ENCODE results near the gene ZNF688. TPM values are rescaled to one million over a fixed set of nuclear protein-coding genes. Genes with fewer than 3 reads are reported as not detected.
"Not testable (repeated sequence)": the region's sequence is repeated elsewhere in the genome, so short reads cannot be mapped to it uniquely, and the experiment has no call there.

Gene ZNF688
- total RNA-seq, 1 donor from 2014 or later, result 10.0 TPM

DNA sequence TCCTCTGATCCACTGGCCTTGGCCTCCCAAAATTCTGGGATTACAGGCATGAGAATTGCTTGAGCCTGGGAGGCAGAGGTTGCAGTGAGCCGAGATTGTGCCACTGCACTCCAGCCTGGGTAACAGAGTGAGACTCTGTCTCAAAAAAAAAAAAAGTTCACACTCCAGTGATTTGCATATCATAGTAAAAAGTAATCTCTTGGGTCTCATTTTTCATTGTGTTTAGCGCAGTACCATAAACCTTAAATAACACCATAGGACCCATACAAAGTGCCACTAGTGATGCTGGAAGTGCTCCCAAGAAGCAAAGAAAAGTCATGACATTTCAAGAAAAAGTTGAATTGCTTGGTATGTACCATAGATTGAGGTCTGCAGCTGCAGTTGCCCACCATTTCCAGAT lies 18.1 kb upstream of the ZNF688 start:
- ATAC-seq; DNase-seq; intact Hi-C loops (cut with micrococcal nuclease): not testable (repeated sequence)

DNA sequence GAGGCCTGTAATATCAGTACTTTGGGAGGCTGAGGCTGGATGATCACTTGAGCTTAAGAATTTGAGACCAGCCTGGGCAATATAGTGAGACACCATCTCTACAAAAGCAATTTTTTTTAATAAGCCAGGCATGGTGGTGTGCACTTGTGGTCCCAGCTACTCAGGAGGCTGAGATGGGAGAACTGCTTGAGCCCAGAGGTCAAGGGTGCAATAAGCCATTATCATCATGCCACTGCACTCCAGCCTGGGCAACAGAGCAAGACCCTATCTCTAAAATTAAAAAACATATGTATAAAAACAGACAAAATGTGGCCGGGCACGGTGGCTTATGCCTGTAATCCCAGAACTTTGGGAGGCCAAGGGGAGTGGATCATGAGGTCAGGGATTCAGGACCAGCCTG lies 17.1 kb upstream of the ZNF688 start:
- no peak for ATAC-seq
- intact Hi-C loops (cut with micrococcal nuclease), result no loop called here
- no peak for DNase-seq

DNA sequence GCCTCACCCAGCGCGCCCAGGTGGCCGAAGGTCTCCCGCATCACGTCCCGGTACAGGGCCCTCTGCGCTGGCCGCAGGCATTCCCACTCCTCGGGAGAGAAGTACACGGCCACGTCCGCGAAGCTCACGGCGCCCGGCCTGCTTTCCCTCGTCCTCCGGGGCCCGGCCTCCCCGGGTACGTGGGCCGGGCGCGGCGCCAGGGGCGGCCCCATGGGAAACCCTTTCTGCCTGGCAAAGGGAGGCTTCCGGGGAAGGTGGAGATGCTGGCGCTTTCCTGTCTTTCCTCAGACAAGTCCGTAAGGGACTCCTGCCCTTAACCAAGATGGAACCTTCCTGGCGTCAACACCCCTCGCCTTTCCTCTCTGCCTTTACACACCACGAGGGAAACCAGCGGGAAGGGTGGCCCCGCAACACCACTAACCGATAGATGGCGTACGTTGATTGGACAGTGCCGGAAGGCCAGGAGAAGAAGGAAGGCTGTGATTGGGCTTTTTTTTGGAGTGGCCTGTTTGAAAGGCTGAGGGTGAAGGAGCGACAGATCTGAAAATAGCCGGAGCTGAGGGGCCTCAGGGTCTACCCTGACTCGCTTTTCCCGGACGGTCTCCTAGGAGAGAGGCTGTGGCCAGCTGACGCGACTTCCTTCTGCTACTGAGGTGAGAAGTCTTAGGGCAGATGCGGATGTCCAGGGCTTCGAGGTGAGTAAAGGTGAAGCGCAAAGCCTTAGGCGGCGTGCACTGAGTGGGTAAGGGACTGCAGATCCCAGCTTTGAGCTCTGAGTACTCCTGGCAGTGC lies 14.1 kb upstream of the ZNF688 start, which contains the start of gene ZNF785:
ZNF785 (minus strand) TSS at position 298 of the 792 bp plus-strand sequence; CDS start at position 212, 86 bp downstream.
- DNase-seq (peak; percentile 94), ATAC-seq (peak; percentile 99)
- intact Hi-C loops (cut with micrococcal nuclease), result no loop called here

DNA sequence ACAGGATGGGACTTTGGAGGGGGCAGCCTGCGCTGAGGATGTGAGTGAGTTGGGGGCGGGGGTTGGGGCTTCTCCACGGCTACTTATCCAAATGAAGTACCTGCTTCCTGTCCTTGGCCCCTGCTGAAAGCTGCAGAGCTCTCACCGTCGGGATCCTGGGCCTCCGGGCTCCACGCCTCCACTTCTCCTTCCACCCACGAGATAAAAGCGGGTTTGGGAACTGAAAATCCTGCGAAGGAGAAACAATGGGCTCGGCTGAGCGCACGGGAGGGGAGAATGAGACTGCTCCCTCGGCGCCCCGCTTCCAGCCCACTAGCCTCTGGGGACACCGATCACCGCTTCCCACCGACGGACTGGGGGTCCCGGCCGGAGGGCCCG lies 13.5 kb upstream of the ZNF688 start:
- intact Hi-C loops (cut with micrococcal nuclease), result no loop called here
- no peak for DNase-seq
- no peak for ATAC-seq

DNA sequence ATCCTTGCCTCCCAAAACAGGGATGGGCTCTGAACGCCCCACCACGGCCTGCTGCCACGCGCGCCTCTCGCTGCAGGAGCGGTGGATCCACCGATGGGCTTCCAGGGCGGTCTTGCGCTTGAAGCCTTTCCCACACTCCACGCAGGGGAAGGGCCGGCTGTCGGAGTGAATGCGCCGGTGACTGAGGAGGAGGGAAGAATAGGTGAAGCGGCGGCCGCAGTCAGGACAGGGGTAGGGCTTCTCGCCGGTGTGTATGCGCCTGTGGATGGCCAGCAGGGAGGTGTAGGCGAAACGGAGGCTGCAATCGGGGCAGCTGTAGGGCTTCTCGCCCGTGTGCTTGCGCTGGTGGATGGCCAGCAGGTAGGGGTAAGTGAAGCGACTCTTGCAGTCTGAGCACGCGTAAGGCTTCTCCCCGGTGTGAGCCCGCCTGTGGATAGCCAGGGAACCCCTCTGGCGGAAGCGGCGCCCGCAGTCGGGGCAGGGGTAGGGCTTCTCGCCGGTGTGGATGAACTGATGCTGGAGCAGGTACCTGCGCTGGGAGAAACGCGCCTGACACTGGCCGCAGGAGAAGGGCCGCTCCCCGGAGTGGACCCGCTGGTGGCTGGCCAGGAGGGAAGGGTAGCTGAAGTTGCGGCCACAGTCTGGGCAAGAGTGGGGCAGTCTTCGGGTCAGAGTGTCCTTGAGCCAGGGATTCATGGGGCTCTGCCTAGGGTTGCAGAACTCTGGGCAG lies 11.3 kb upstream of the ZNF688 start:
- intact Hi-C loops (cut with micrococcal nuclease), result no loop called here
- ATAC-seq (no peak), DNase-seq (no peak)

DNA sequence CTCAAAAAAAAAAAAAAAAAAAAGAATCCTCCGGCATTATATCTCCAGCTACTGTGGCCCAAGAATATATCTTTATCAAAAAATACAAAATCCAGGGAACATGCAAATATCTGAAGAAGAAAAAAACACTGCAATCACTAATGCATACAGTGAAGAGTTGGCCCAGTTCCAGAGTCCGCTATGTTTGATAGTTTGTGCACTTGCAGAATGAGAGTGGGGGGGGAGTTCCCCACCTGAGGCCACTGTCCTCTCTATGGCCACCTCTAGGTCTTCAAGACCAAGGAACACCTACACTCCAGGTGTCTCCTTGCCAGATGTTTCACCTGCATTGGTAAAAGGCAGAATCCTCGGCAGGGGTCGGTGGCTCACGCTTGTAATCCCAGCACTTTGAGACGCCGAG lies 9.9 kb upstream of the ZNF688 start:
- ATAC-seq, result no peak
- intact Hi-C loops (cut with micrococcal nuclease), result no loop called here
- DNase-seq, result no peak

DNA sequence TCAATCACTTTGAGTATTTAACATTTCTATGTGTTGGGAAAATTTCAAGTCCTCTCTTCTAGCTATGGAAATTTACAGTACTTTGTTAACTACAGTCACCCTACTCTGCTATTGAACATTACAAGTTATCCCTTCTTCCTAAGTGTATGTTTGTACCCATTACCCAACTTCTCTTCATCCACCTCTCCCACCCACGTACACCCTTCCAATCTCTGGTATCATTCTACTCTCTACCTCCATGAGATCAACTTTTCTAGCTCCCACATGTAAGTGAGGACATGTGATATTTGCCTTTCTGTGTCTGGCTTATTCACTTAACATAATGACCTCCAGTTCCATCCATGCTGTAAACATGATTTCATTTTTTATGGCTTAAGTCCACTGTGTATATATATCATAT lies 3.2 kb upstream of the ZNF688 start:
- DNase-seq (no peak), ATAC-seq (no peak)
- intact Hi-C loops (cut with micrococcal nuclease), result no loop called here

DNA sequence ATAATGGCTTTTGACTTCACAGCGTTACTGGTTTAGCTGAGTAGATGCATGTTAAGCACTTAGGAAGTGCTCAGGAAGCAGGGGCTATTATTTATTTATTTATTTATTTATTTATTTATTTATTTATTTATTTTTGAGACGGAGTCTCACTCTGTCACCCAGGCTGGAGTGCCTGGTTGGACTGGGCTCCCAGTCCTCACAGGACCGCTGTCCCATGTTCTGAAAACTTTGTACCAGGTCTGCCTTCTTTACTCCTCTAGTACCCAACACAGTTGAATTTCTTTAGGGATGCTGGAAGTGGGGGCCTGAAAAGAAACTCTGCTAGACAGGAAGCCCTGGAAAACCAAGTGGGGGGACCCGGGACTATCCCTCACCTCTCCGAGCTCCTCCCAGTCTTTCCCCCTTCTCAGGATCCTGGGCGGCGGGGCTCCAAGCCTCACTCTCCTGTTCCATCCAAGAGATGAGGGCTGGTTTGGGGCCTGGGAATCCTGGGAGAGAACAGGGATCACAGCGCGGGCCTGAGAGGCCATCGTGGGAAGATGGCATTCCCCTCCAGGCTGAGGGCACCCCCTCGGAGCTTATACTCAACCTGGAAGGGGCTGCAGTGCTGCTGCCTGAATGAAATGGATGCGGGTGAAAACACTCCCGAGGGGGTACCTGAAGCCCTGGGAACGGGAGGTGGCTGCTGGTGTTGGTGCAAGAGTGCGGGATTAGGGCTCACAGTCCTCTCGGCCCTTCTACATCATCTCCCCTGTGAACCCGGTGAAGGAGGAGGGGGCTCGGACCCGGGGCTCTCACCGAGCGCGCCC lies 674 bp downstream of the ZNF688 start:
- intact Hi-C loops (cut with micrococcal nuclease), result no loop called here
- DNase-seq (peak; percentile 42), ATAC-seq (peak; percentile 30)

DNA sequence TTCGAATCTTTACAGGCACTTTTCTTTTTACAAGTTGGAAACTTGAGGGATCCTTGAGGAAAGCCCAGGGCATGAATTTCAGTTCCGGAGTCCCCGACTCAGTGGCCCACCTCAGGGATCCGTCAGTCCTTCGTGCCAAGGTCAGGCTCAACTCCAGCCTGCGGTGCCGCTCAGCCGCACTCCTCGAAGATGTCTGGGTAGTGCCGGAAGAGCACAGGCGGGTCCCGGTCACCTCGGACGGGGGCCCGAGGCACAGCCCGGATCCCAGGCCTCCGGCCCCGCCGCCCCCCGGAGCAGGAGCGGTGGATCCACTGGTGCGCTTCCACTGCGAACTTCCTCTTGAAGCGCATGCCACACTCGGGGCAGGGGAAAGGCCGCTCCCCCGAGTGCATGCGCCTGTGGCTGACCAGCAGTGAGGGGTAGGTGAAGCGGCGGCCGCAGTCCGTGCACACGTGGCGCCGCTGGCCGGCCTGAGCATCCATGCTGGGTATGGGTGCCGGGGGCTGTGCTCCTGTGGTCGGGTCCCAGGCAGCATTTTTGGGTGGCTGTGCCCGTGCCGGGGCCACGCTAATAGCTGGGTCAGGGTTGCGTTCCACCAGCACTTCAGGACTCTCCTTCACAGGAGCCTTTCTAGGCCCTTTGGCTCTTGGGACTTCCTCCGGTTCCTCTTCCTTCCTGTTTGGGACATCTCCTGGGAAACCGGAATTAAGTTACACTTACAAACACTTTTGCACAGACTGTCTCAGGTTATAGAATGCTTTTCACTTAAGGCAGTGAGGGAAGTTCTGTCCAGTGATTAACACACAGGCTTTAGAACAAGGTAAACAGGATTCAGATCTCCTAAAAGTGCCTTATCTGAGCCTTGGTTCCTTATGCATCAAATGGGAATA lies 1.5 kb downstream of the ZNF688 start:
- ATAC-seq (no peak), DNase-seq (no peak)
- intact Hi-C loops (cut with micrococcal nuclease), result no loop called here

DNA sequence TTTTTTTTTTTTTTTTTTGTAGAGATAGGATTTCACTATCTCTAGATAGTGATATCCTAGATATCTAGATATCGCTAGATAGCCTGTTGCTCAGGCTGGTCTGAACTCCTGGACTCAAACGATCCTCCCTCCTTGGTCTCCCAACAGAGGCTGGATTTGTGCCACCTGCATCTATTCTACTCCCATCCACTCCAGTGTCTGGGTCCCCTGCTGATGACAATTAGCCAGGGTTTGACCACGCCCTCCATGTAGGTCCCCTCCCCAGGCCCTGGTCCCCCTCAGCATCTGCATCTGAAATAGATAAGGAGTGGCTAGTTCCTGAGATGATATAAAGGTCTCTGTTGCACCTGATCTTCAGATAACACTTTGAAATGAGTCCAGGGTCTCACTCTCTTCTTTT lies 2.2 kb downstream of the ZNF688 start:
- intact Hi-C loops (cut with micrococcal nuclease), result no loop called here
- DNase-seq (no peak), ATAC-seq (no peak)

DNA sequence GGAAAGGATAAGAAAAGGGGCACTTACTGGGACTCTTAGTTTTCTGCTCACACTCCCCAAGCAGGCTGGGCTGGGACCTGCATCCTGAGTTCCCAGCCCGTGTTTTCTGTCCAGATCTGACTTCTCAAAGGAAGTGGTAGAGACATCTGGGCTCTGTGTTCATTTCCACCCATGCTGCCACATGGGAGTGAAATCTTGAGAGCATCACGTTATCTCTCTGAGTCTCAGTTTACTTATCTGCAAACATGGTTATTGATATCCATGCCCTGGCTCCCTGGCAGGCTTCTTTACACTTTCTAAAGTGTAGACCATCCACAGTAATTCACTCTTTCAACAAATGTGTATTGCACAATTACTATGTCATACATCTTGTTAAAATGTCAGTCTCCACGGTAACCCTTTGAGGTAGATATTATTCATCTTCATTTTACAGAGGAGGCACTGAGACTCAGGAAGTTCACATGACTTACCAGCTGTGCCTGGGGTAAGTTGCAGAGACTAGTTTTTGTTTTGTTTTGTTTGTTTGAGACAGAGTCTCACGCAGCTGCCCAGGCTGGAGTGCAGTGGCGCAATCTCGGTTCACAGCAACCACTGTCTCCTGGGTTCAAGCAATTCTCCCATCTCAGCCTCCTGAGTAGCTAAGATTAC lies 3.4 kb downstream of the ZNF688 start:
- ATAC-seq (no peak), DNase-seq (no peak)
- intact Hi-C loops (cut with micrococcal nuclease), result no loop called here

DNA sequence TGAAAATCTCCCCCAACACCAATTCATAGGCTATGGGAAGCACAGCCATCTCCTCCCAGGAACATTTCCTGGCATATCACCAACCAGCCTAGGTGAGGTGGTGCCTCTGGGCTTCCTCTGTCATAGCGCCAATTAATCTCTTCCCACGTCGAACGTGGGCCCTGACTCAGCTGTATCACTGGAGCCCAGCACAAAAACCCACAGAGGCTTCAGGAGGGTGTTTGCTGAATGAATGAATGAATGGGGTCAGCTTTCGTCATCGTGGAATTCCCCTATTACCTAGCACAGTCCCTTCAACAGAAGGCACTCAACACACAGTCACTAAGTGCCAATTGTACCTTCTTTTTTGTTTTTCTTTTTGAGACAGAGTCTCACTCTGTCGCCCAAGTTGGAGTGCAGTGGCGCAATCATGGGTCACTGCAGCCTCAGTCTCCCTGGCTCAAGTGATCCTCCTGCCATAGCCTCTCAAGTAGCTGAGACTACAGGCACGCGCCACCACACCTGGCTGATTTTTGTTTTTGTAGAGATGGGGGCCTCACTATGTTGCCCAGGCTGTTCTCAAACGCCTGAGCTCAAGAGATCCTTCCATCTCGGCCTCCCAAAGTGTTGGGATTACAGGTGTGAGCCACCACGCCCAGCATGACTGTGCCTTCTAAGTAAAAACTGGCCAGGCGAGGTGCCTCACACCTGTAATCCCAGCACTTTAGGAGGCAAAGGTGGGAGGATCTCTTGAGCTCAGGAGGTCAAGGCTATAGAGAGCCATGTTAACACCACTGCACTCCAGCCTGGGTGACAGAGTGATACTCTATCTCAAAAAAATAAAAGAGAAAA lies 4.1 kb downstream of the ZNF688 start:
- DNase-seq (no peak), ATAC-seq (no peak)
- intact Hi-C loops (cut with micrococcal nuclease), result no loop called here

DNA sequence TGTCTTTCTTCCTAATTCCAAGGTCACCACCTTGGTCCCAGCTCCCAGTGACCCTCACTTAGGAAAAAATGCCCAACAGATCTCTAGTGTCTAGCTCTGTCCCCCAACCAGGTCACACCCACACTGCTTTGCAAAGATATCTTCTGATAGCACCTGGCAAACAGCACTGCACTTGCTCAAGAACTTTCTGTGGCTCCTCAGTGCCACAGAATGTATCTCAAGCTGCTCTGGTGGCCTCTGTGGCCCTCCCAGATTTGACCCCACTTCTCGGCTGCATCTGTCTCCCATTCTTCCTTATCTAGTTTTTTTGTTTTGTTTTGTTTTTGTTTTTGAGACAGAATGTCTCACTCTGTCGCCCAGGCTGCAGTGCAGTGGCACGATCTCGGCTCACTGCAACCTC lies 5.0 kb downstream of the ZNF688 start:
- no peak for ATAC-seq
- no peak for DNase-seq
- intact Hi-C loops (cut with micrococcal nuclease), result no loop called here

DNA sequence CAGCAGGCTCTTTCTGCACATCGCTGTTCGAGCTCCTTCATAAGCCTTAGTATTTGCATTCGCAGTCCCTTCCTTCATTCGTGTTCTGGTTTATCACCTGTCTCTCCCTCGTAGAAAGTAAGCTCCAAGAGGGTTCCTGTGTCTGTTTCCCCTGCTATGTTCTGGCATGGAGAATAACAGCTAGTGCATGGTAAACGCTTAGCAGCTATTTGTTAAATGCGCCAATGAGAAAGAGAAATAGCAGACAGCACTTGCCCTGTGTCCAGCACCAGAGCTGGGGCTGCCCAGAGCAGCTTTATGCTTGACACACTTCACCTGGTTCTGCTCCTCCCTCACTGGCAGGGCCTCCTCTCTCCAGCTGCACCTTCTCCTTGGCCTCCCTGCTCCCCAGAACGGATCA lies 5.5 kb downstream of the ZNF688 start:
- ATAC-seq (no peak), DNase-seq (no peak)
- intact Hi-C loops (cut with micrococcal nuclease), result no loop called here

DNA sequence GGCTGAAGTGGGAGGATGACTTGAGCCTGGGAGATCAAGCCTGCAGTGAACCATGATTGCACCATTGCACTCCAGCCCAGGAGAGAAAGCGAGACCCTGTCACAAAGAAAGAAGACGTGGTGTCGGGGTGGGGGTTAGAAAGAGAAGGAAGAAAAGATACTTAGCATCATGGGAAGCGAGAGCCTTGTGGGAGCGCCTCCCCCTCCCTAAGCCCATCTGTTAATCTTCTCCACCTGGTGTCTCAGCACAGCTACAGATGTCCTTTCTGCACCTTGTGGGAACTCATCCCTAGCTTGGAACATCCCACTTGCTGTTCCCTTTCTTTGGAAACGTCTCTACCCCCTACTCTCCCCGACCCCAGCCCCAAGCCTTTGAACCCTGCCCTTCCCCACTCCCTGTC lies 6.0 kb downstream of the ZNF688 start:
- intact Hi-C loops (cut with micrococcal nuclease), result no loop called here

DNA sequence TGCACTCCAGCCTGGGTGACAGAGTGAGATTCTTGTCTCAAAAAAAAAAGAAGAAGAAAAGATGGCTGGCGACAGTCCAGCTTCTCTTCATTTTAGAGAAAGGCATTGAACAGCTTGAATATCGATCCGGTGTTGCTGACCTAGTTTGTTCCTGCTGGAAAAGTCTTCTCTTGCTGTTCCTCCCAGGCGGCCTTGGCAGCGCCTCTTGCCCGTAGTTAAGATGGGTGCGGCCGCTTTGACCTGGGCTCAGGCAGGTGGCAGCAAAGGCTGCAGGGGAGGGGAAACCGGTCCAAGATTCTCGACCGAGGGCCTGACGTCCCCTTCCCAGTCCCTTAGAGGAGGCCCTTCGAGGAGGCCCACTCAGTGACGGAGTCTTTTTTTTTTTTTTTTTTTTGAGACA lies 9.5 kb downstream of the ZNF688 start:
- intact Hi-C loops (cut with micrococcal nuclease), result no loop called here
- DNase-seq (no peak), ATAC-seq (no peak)

More for the DNA sequence above, 6.0 kb downstream of the ZNF688 start:
- no peak for ATAC-seq
- no peak for DNase-seq

DNA sequence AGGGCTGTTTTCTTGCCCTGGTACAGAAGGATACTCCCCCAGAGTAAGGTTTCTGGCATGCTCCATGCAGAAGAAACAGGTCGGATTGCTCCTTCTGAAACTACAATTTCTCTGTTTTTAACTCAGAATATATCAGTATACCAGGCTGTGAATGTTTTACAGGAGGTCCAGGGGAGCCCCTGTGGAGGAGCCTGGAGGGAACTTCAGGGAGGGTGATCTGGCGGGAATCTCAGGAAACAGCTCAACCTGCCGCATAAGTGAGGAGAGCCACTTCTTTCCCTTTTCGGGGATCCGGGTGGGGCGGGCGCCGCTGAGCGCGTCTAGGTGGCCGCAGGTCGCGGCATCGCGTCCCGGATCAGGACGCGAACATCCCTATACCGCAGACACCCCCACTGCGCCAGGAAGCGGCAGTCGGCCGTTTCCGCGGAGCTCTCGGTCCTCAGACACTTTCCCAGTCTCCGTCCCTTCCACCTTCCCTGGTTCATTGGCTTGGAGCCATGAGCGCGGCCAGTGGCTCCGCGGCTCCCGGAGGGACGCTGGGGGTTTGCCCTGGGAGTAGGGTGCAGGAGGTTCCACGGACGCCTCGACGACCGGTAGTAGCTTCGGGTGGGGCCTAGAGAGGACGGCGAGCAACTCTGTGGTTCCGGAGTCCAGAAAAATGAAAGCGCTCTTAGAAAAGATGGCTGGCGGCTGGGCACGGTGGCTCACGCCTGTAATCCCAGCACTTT lies 10.3 kb downstream of the ZNF688 start:
- DNase-seq (peak; percentile 63), ATAC-seq (no peak)
- intact Hi-C loops (cut with micrococcal nuclease), result no loop called here

Data from left ventricle myocardium superior (tissue), 1 donor.